Subcutaneous abdominal adipose tissue (tissue), 5 donors: ENCODE results near the gene PFAS.
"Not testable (repeated sequence)": the region's sequence is repeated elsewhere in the genome, so short reads cannot be mapped to it uniquely, and the experiment has no call there.

ENCODE experiments used
- H3K27ac ChIP-seq: one replicate; pipeline ENCODE4 v1.7.0; 2013; ENCODE audit warnings: low read depth, mild to moderate bottlenecking, inconsistent platforms, low read length, moderate library complexity
- H3K27me3 ChIP-seq, 5 donors: one replicate each; pipeline ENCODE4 v1.7.0; 2013; ENCODE audit warnings: low read length in 5 of 5, inconsistent platforms in 1 of 5; ENCODE audit not compliant: control insufficient read depth in 5 of 5, insufficient read depth in 4 of 5
- H3K36me3 ChIP-seq, 5 donors: one replicate each; pipeline ENCODE4 v1.7.0; 2013; ENCODE audit warnings: low read length in 5 of 5; ENCODE audit not compliant: control insufficient read depth in 5 of 5, insufficient read depth in 5 of 5
- H3K4me1 ChIP-seq, 5 donors: one replicate each; pipeline ENCODE4 v1.7.0; 2013; ENCODE audit warnings: low read length in 5 of 5, mild to moderate bottlenecking in 3 of 5, moderate library complexity in 1 of 5; ENCODE audit not compliant: control insufficient read depth in 5 of 5, insufficient read depth in 5 of 5
- H3K4me3 ChIP-seq, 5 donors: one replicate each; pipeline ENCODE4 v1.7.0; 2013; ENCODE audit warnings: low read length in 5 of 5, low read depth in 1 of 5
- H3K9ac ChIP-seq, 5 donors: one replicate each; pipeline ENCODE4 v1.7.0; 2013; ENCODE audit warnings: low read length in 5 of 5, mild to moderate bottlenecking in 4 of 5, moderate library complexity in 3 of 5
- H3K9me3 ChIP-seq, 5 donors: one replicate each; pipeline ENCODE4 v1.7.0; 2013; ENCODE audit warnings: low read length in 5 of 5; ENCODE audit not compliant: control insufficient read depth in 5 of 5
- donor health status: healthy.
- donor health status: healthy.
- donor health status: healthy.
- donor health status: healthy.
- donor health status: healthy.

The PFAS gene

DNA sequence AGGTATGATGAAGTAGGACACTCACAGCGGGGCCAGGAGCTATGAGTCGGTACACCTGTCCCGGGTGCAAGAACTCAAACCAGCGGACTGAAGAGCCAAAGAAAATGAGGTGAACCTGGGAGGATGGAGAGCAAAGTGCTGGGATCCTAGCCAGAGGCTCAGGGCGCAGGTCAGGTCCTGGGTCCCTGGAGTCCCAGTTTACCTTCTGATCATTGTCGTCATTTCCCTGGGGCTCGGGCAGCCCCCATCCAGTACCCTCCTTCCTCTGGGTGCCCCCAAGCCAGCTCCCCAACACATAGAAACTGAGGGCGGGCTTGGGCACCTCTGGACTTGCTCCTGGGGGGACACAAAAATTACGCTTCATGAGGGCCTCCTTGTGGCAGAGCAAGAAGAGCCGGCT, 17.4 kb upstream of the PFAS start:
- peaks cover 10 to 92% (median 90%) of the 10 kb centered on the region in 5 donors for H3K36me3 ChIP-seq
- H3K27ac ChIP-seq: no peak overlapping the region
- peaks cover 0 to 9% (median 7%) of the 10 kb centered on the region in 5 donors for H3K4me1 ChIP-seq
- no peak overlapping the region for H3K9ac ChIP-seq
- no peak overlapping the region for H3K4me3 ChIP-seq
- no peaks in the 10 kb centered on the region for H3K27me3 ChIP-seq
- no peaks in the 10 kb centered on the region for H3K9me3 ChIP-seq

DNA sequence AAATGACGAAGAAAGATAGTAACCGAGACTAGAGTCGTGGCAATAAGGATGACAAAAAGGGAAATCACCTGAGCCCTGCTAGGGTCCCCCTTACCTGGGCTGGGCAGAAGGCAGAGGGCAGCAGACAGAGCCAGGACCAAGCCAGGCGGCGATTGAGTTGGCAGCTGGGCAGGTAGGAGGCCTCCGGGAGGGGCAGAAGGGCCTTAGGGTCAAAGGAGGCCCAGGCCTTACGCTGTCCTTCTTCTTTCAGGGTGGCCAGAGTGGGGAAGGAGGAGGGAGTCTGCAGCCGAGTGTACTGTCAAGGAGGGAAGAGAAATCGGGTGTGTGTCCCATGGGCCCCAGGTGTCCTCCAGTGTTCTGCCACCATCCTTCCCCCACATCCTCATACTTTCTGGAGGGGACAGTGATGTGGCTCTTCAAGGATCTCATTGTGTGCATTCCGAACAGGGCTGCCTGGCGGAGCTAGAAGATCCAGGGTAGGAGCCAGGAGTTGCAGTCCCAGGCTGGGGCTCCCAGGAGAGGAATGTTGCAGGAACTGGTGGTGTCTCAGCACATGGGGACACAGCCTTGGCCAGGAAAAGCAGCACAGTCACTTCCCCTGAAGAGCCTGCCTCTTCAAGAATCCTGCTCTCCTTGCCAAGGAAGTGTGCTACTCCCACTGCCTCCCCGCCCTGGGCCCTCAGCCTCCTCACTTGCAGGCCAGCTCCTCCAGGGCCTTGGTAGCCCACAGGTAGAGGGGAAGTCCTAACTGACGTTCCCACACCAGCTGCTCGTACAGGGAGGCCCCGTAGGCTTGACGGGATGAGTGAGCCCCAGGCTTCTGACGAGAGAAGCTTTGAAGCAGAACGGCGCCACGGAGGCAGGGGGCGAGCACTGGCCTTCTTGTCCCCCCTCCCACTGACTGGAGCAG, 14.5 kb upstream of the PFAS start:
- Histone ChIP-seq H3K27me3 (no peaks in the 10 kb centered on the region), H3K4me3 (no peak overlapping the region), H3K9me3 (no peaks in the 10 kb centered on the region)

DNA sequence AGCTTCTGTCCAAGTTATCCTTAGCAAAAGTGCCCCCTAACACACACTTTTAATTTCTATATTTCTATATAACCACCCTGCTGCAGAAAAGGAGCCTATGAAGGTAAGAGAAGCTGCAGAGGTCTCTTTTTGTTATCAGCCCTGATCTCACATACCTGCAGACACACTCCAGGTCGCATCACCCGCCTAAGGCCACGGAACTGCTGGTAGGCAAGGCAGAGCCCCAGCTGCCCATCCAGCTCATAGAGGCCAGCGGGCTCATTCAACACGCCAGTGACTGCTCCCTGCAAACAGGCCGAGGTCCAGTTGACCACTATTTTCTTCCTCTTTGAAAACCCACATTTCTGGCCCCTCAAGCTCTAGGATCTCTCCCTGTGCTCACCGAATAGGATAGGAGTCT, 13.4 kb upstream of the PFAS start:
- no peak overlapping the region for H3K9ac ChIP-seq
- H3K4me3 ChIP-seq: no peak overlapping the region
- H3K27me3 ChIP-seq: no peaks in the 10 kb centered on the region
- H3K9me3 ChIP-seq: no peaks in the 10 kb centered on the region
- H3K27ac ChIP-seq: no peak overlapping the region
- H3K36me3 ChIP-seq: peaks cover 11 to 91% (median 84%) of the 10 kb centered on the region in 5 donors
- no peaks in the 10 kb centered on the region for H3K4me1 ChIP-seq

More for the DNA sequence above, 14.5 kb upstream of the PFAS start:
- Histone ChIP-seq H3K36me3 (peaks cover 15 to 95% (median 91%) of the 10 kb centered on the region in 5 donors), H3K4me1 (no peaks in the 10 kb centered on the region), H3K9ac (no peak overlapping the region), H3K27ac (no peak overlapping the region)

DNA sequence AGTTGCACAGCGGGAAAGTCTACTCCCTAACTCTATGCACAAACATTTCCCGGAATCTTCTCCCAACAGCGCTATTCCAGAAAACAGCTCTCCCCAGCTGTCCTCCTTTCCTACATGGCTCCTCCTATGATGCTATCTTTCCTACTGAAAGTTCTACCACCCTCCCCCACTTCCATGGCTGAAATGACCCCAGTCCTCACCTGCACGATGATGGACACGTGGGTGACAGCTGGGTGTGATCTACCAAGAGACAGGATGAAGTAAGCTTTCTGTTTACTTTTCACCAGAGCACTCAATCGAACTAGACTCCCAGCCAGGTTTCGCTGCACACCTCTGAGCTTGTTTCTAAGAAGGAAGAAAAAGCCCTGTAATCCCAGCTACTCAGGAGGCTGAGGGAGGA, 11.9 kb upstream of the PFAS start:
- no peaks in the 10 kb centered on the region for H3K27me3 ChIP-seq
- H3K9ac ChIP-seq: no peak overlapping the region
- no peaks in the 10 kb centered on the region for H3K9me3 ChIP-seq
- no peak overlapping the region for H3K4me3 ChIP-seq
- no peak overlapping the region for H3K27ac ChIP-seq
- peaks cover 11 to 85% (median 72%) of the 10 kb centered on the region in 5 donors for H3K36me3 ChIP-seq
- no peaks in the 10 kb centered on the region for H3K4me1 ChIP-seq

DNA sequence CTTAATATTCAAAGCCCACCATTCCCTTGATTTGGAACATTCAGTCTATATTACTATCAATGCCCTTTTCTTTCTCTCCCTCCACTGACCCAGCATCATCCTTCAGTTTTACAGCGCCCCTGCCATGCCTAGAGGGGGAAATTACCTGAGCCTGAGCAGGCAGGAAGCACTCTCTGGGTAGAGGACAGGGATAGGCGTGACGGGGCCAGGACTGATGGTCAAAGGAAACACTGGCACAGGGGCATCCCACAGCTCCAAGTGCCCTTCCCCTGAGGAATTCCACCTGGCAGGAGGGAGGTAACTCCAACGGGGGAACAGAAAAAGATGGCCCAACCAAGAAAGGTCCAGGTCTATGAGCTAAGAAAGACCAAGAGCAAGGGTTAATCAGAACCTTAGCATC, 11.2 kb upstream of the PFAS start:
- H3K9me3 ChIP-seq: no peaks in the 10 kb centered on the region
- no peaks in the 10 kb centered on the region for H3K4me1 ChIP-seq
- no peak overlapping the region for H3K27ac ChIP-seq
- no peaks in the 10 kb centered on the region for H3K27me3 ChIP-seq
- no peak overlapping the region for H3K9ac ChIP-seq
- peaks cover 11 to 78% (median 65%) of the 10 kb centered on the region in 5 donors for H3K36me3 ChIP-seq
- no peak overlapping the region for H3K4me3 ChIP-seq

DNA sequence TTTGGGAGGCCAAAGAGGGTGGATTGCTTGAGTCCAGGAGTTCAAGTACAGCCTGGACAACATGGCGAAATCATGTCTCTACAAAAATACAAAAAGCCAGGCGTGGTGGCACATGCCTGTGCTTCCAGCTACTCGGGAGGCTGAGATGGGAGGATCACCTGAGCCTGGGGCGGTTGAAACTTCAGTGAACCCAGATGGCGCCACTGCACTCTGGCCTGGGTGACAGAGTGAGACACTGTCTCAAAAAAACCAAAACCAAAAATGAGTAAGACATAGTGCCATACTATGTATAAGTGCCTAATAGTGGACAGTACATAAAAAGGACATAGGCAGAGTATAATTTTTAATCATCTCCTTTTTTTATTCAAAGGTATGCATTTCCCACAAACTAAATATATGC, 5.3 kb upstream of the PFAS start:
- peaks cover 0 to 19% (median 7%) of the 10 kb centered on the region in 5 donors for H3K4me1 ChIP-seq
- no peak overlapping the region for H3K9ac ChIP-seq
- H3K36me3 ChIP-seq: peaks cover 4 to 24% (median 12%) of the 10 kb centered on the region in 5 donors
- no peak overlapping the region for H3K4me3 ChIP-seq
- H3K27me3 ChIP-seq: no peaks in the 10 kb centered on the region
- H3K9me3 ChIP-seq: no peaks in the 10 kb centered on the region
- H3K27ac ChIP-seq: no peak overlapping the region

DNA sequence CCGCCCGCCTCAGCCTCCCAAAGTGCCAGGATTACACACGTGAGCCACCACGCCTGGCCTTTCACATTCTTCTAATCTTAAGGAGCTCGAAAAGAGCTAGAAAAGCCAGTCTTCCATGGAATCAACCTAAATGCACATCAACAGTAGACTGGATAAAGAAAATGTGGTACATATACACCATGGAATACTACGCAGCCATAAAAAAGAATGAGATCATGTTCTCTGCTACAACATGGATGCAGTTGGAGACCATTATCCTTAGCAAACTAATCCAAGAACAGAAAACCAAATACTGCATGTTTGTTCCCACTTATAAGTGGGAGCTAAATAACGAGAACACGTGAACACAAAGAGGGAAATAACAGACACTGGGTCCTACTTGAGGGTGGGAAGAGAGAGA, 4.3 kb upstream of the PFAS start:
- Histone ChIP-seq H3K4me3 (no peak overlapping the region), H3K27ac (no peak overlapping the region), H3K27me3 (no peaks in the 10 kb centered on the region), H3K4me1 (peaks cover 2 to 28% (median 16%) of the 10 kb centered on the region in 5 donors), H3K9me3 (no peaks in the 10 kb centered on the region), H3K9ac (no peak overlapping the region), H3K36me3 (peaks cover 0 to 16% (median 4%) of the 10 kb centered on the region in 5 donors)

DNA sequence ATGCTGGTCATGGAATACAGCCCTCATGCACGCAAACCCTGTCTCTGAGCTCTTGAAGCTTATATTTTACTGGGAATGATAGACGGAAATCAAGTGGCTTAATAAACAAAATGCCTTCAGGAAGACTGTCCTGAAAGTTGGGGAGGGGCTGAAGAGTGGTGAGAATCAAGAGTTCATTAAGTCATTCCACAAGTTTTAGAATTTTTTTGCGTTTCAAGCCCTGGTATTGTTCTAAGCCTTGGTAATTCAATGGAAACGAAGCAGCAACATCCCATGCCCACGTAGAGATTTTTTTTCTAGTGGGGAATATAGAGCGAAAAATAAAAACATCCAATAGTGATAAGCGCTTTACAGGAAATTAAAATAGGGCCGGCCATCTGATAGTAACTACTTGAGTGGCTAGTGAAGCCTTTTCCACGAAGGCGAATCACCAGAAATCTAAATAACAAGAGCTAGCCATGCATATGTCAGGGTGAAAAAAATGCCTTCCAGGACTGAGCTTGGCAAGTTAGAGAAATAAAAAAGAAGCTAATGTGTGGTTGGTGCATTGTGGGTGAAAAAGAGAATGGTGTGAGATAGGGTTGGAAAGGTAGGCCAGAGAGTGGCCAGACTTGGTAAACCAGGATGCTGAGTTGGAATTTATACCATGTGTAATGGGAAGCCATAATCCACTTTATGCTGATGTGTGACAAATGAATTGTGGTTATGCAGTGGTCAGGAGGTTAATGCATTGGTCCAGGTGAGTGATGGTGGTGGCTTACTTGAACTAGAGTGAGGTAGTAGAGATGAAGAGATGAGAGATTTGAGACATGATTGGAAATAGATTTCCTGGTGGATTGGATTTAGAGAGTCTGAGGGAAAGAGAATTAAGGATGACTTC, 772 bp downstream of the PFAS start:
- Histone ChIP-seq H3K4me3 (peak overlapping the region; percentile 83 to 99 (median 93)), H3K36me3 (peaks cover 0 to 10% (median 9%) of the 10 kb centered on the region in 5 donors), H3K27me3 (no peaks in the 10 kb centered on the region), H3K9ac (peak overlapping the region; percentile 68 to 90 (median 87)), H3K4me1 (peaks cover 2 to 31% (median 19%) of the 10 kb centered on the region in 5 donors), H3K27ac (peak overlapping the region; percentile 98), H3K9me3 (no peaks in the 10 kb centered on the region)

DNA sequence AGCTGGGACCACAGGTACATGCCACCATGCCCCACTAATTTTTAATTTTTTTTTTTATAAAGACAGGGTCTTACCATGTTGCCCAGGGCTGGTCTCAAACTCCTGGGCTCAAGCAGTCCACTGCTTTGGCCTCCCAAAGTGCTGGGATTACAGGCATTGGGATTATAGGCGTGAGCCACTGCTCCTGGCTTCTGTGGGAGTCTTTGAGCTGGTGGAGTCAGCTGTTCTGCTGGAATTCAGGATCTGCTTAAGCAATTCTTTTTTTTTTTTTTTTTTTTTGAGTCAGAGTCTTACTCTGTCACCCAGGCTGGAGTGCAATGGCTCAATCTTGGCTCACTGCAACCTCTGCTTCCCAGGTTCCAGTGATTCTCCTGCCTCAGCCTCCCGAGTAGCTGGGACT, 2.3 kb downstream of the PFAS start:
- Histone ChIP-seq H3K4me1 (peaks cover 2 to 29% (median 19%) of the 10 kb centered on the region in 5 donors), H3K36me3 (peaks cover 0 to 25% (median 24%) of the 10 kb centered on the region in 5 donors)
- H3K27ac ChIP-seq, H3K4me3 ChIP-seq, H3K9ac ChIP-seq, H3K27me3 ChIP-seq, H3K9me3 ChIP-seq: not testable (repeated sequence)

DNA sequence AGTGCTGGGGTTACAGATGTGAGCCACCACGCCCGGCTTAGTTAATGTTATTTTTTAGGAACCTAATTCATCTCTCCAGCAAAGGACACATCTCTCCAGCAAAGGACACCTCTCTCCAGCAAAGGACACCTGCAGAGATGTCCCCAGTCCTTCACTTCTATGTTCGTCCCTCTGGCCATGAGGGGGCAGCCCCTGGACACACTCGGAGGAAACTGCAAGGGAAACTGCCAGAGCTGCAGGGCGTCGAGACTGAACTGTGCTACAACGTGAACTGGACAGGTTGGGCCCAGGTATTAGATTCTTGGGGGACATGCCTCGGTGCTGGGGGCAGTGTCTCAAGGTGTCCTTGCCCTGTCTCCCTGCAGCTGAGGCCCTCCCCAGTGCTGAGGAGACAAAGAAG, 4.7 kb downstream of the PFAS start:
- Histone ChIP-seq H3K27me3 (no peaks in the 10 kb centered on the region), H3K36me3 (peaks cover 2 to 45% (median 39%) of the 10 kb centered on the region in 5 donors), H3K27ac (no peak overlapping the region), H3K9me3 (no peaks in the 10 kb centered on the region), H3K9ac (peak overlapping the region in 1 of 5 donors; percentile 14), H3K4me1 (peaks cover 2 to 13% (median 11%) of the 10 kb centered on the region in 5 donors), H3K4me3 (no peak overlapping the region)
